Fibroblast of peridontal ligament (primary cell): Measurements from ENCODE around the gene ZFP1.
A peak's percentile ranks its signal among the peaks of the same experiment; 100 is the strongest.

Source experiments
- DNase-seq: peaks from one replicate; pipeline ENCODE4 v3.0.0-alpha.2; 2010; ENCODE audit errors: extremely low read depth

The ZFP1 gene

DNA sequence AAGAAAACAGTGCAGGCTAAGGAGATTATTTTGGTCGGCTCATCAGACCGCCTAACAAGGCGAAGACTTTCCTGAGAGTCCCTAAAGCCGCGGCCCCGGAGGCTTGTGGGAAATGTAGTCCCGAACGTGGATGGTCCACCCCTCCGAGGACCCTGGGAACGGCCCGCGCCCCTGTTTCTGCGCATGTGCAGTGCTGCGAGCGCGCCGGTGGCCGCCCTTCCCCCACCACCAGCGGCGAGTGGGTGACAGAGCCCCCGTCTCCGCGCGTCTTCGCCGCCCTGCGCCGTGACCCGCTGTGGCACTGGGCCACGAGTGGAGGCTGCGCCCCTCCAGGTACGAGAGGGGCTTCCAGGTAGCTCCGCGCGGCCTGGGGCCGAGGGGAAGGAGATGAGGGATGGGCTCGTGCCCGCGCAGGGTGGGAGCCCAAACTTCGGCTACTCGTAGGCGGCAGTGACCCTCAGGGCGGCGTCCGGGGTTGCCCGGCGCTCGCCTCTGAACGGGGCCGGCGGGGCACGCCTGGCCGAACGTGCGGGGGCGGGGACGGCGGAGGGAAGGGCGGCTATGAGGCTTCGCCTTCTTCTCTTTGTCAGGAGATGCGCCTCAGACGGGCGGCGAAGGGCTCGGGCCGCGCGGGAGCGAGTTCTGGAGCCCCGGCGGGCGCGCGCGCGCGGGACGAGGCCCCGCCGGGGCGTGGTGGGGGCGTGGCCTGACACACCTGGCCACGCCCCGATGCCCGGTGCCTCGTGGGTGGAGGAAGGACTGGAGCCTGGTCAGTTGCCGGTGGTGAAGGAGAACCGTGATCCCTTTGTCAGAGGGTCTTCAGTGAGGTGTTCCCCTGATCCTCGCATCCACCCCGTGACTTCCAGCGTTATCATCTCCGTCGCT, at the start of gene ZFP1:
Gene ZFP1, plus strand, starts transcription at position 214 of the 885 bp plus-strand sequence. CDS start 4,428 bp downstream, outside the sequence.
- DNase-seq, result peak; percentile 89

DNA sequence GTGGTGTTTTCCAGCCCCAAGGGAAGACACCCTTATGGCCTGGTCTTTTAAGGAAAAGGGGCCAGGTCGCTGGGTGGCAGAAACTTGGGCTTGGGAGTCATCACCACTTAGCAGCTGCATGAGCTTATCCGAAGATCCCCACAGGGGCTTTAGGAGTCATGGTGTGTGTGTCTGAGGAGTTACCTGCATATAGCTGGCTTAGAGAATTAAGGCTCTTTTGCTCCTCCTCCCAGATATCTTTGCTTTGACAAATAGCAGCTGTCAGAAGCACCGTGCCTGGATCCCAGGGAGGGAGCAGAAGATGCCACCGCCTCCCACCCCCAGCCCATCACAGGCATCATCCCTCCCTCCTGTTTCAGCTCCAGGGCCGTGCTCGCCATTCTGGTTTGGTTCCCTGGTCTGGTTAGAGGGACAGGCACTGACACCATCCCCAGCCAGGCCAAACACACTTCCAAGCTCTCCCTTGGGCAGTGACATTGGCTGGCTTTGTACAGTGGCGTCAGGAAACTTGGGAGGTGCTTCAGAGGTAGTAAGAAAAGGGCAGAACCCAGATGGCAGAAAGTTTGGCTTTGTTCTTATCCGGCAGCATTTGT, 49.2 kb upstream of the ZFP1 start:
- no peak for DNase-seq

DNA sequence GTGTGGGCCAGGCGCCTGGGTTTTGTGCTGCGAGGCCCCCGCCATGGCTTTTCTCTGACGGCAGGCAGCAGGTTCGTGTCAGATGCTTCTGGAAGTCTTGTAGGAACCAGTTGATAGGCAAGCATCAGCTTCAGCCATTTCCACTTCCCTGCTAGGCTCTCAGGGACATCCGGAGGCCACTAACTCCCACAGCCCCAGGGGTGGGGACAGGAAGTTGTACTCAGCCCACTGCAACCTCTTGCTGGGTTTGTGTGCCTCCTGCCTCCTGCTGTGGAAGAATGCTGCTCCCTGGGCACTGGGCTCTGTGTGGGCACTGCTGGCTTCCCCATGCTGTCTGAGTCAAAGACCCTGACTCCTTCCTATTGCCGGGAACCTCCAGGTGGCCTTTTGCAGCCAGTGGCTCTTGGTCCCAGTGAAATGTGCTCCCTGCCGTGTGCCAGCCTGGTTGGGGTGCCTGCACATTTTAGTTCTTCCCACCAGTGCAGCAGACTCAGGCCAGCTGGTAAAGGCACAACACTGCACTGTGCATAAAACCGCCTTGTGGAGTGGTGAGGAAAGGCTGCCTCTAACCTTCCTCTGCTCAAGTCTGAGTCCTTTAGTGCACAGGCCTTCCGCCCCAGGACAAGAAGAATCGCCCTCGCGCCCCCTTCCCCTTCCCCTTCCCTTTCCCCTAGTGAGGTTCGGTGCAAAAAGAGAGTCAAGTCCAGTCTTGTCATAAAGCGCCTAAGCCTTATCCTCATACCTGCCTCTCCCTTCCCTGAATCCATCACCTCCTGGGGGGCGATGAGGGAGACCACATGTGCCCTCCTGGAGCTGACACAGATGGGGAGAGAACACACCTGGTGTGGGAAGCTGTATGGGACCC, 48.4 kb upstream of the ZFP1 start:
- no peak for DNase-seq

DNA sequence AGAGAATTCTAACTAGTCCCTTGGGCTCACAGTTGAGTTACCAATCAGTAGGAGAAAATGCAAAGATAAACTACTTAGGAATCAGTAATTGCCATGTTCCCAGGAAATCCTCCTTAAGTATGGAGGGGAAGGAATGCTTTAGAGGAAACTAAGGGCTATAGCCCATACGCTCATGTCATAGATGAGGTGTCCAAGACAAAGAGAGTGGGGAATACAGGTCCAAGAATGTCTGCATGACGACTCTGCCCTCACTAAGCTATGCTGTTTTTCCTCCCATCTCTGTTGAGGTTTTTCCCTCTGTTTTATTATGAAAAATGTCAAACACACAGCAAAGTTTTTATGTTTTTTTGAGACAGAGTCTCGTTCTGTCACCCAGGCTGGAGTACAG, 47.7 kb upstream of the ZFP1 start:
- DNase-seq, result no peak

- no peak for DNase-seq
These were observed 46.7 kb upstream of the ZFP1 start for GRCh38 chr16:75101635-75102034.

- no peak for DNase-seq
These were observed 45.7 kb upstream of the ZFP1 start for GRCh38 chr16:75102595-75102994.

GRCh38 chr16:75103994-75104393, 44.3 kb upstream of the ZFP1 start:
- no peak for DNase-seq

- DNase-seq, result no peak
These were observed 43.5 kb upstream of the ZFP1 start for GRCh38 chr16:75104836-75105235.

DNA sequence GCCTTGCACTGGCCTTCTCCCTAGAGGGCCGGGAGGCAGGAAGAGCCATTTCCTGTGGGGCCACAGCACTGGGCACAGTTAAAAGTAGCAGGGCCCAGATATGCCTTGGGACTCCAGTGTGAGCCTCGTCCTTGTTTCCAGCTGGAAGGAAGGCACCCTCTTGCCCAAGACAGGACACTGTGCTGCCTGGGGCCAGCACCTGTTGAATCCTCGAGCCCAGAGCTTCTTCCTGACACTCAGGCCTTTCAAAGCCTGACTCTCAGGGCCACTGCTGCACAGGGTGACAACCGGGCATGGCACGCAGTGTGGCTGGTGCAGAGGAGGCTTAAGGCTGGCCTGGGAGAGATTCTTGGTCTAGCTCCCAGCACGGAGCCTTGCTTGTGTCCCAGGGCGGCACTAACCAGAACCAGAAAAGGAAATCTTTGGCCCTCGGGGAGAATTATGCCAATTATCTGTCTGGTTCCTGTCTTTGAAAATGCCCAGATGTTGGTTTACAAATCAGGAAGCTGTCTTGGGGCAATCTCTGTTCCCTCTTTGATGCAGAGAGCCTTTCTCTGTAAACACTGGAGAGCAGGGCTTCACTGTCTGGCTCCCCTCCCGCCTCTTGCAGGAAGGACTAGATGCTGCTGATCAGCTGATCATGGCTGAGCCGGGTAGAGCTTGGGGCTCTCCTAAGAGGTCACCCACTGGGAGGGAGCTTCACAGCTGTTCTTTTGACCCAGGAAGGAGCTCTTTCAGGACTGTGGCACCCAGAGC, 42.8 kb upstream of the ZFP1 start:
- no peak for DNase-seq

DNA sequence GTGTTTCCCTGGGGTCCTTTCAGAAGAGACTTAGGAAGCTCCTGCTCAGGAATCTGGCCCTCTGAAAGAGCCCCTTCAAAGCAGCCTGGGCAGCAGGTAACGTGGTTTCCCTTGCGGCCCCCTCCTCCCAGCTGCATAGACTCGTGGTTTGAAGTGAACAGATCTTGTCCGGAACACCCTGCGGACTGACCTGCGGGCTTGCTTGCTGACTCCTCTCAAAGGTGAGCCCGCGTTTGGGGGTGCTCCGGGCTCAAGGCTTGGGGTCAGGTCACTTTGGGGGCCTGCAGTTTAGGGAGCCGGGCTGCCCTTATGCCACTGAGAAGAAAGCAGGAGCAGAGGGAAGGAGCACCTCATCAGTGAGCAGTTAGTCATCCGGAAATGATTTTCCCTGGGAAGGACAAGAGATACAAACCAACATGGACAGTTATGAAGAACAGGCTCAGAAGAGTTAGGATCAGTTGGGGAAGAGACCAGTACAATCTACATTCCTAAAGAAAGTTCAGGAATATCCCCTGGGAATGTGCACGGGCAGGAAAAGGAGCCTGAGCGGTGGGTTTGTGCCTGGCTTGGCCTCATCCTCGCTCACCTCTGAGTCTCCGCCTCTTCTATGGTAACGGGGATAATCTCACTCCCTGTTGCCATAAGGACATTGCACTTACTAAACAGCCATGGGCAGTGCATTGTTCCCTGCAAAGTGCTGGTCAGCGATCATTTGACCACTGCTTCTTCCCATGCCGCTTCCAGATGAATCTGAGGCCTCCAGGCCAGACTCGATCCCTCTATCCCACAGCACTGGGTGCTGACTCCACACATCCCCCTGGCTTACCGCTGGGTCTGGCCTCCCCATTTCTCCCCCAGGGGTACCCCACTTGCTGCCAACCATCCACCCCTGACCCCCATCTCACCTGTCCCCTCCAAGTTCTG, 41.7 kb upstream of the ZFP1 start:
- no peak for DNase-seq

DNA sequence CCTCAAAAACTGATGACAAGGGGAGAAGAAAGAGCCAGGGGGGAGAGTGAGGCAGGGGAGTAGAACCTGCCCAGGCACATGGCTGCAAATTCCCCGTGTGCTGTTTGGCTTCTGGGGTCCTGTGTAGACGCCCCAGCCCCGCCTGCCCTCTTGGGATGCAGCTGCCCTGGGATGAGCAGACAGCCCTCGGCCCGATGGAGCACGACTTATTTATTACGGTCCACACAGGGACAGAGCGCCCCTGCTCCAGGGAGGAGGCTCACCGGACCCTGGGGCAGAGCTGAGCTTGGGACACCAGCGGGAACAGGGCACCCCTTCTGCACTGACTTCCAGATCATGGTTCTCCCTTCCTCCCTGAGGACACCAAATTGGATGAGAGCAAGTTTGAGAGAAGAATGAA, 40.8 kb upstream of the ZFP1 start:
- no peak for DNase-seq

- peak; percentile 80 for DNase-seq
These were observed 39.3 kb upstream of the ZFP1 start for GRCh38 chr16:75108792-75109731.

DNA sequence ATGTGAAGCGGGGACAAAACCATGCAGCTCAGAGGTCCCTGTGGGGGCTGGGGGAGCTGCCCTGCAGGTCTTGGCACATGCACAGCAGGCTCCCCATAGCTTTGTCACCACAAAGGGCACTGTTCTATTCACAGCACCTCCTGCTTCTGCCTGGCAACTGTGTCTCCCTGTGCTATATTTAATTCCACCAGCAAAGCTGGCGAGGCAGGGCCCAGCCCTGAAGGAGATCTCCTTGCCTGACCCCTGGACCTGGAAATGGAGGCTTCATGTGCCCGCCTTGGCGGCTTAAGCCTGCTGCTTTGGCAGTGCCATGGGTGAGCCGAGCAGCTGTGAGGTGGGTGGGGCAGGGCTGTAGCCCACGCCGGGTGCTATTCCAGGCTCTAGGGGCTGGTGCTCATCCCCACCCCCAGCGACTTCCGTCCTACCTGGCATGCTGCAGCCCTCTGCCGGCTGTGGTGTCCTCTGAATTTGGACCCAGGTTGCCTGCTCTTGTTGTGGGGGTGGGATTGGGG, 38.5 kb upstream of the ZFP1 start:
- no peak for DNase-seq

DNA sequence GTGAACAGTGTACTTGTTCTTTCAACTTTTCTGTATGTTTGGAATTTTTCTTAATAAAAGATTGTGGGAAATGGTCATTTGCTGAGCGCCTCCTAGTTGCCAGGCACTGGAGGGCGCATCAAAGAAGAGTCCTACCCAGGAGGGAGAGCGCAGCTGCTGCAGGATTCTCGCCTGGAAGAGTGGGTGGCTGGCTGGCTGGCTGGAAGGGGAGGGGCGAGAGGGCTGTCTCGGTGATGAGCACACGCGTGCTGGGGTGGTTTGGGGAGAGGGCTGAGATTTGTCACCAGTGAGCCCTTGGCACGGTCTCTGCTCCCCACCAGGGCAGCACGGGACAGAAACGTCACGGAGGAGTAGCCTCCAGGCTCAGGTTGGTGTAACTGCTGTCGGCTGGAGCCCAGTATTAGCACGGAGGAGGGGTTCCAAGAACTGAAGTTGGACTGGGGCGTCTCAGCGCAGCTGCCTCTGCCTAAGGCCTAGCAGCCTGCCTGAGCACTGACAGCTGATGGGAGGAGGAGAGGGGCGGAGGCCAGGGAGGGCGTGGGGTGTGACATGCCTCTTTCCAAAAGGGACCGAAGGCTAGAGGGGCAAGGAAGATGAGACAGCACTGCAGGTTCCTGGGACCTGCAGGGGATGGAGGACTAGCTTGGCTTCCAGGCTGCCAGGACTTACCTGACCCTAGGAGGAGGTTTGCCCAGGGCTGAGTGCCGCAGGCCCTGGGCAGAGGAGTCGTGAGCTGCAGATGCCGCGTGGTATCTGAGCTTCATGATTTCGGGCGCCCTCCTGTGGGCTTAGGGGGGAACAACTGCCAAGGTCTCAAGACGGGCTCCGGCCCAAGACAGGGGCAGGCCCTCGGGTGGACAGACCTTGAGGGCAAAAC, 37.4 kb upstream of the ZFP1 start:
- DNase-seq, result peak; percentile 89

DNA sequence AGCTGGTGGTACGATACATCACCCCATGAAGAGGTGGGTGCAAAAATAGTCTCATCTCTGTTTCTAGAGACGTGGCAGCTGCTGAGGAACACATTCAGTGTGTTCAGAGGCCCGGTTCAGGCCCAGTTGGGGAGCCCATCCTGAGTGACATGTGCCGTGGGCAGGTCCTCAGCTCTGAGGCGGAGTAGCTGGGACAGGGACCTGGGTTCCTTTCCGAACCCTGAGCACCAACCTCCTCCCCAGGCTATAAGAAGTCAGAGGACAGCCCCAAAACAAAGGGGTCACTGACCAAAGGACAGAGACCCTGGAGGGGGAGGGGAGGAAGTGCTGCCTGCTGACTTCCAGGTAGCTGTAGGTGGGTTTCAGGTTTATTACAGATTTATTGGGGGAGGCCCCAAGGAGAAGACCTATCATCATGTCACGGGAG, 36.8 kb upstream of the ZFP1 start:
- no peak for DNase-seq

DNA sequence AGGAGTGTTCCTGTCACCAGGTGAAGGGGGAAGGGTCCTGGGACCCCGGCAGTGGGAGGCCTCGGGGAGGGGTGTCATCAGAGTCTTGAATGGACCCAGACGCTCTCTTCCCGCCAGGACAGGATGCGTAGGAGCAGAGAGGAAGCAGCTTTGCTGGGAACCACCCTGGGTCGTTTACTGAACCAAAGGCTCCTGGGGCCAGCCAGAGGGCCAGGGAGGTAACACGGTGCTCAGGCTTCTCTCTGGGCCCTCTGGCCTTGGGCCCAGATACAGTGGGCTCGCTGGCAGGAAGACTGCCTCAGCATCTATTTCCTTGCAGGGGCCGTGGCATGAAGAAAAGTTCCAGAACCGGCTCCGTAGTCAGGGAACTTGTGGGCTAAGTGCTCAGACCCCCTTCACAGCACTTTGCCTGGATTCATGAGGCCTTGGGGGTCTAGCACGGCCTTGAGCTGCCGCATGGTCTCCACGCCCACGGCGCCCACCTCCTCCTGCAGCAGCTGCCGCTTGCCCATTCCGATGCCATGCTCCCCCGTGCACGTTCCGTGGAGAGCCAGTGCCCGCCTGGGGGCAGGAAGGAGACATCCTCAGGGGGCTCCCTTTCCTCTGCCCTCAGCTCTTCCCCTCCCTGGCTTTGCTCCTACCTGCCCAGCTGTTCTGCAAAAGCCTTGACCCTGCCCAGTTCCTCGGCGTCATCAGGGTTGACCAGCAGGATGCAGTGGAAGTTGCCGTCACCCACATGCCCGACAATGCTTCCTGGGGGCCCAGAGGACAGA, 36.2 kb upstream of the ZFP1 start:
- DNase-seq, result no peak

DNA sequence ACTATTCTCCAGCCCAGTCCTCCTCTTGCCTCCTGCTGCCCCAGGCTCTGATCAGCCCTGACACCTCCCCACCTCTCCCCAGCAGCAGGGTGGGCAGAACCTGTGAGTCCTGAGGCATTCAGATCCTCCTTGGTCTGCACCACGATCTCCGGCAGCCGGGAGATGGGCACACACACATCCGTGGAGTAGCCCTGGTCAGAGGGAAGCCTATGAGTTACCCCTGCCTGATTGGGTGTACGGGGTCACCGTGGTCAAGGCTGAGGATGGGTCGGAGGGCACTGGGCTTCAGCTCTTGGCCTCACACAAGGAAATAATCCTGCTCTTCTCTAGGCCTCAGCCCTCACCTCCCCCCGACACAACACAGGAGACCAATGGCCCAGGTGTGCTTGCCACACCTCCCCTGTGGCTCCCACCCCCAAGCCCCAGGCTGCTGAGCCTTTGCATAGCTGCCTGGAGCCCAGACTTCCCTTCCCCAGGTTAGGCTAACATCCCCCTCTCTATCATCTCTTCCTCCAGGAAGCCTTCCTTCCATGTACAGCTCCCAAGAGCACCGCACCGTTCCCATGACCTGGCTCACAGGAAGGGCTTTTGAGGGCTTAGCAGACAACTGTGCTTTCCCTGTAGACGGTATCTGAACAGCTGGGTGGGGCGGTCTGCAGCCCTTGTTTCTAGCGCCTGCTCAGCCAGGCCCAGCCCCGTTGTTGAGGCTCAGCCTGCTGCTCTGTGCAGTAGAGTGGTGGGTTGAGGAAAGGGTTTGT, 35.4 kb upstream of the ZFP1 start:
- no peak for DNase-seq
